Measurements from ENCODE around the gene NUB1.

DNA sequence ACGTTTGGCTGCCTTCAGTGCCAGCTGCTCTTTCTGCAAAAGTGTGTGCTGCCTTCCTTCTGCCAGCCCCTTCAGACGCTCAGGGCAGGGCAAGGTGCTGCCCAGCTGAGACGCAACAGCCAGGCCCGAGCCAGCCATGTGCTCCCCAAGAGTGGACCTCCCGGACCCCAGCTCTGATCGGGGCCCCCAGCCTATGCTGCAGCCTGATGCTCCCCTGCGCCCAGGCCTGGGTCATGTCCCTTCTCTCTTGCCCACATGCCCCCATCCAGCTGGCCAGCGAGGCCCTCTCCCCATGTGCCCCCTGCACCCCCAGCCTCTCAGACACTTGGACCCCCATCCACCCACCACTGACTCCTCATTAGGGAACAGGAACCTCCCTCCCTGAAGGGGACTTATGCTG lies 50.4 kb downstream of the NUB1 start:
- TF ChIP-seq, protein P1, sequence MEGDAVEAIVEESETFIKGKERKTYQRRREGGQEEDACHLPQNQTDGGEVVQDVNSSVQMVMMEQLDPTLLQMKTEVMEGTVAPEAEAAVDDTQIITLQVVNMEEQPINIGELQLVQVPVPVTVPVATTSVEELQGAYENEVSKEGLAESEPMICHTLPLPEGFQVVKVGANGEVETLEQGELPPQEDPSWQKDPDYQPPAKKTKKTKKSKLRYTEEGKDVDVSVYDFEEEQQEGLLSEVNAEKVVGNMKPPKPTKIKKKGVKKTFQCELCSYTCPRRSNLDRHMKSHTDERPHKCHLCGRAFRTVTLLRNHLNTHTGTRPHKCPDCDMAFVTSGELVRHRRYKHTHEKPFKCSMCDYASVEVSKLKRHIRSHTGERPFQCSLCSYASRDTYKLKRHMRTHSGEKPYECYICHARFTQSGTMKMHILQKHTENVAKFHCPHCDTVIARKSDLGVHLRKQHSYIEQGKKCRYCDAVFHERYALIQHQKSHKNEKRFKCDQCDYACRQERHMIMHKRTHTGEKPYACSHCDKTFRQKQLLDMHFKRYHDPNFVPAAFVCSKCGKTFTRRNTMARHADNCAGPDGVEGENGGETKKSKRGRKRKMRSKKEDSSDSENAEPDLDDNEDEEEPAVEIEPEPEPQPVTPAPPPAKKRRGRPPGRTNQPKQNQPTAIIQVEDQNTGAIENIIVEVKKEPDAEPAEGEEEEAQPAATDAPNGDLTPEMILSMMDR (IDR thresholded peaks at IDR 0.05) = no peak
- no peak for TF ChIP-seq POLR2A (IDR thresholded peaks at IDR 0.05)
